Breast epithelium (tissue), 3 donors: ENCODE measurements around the gene STON2.

Experiments
- POLR2A ChIP-seq: fragments of 450-650 bp; IDR thresholded peaks from one replicate; pipeline ENCODE4 v1.6.1; 2016; ENCODE audit warnings: antibody characterized with exemption, mild to moderate bottlenecking, moderate library complexity
- TF ChIP-seq, protein P1 (sequence below), 3 donors: fragments of 450-650 bp; IDR thresholded peaks; one replicate each; pipeline ENCODE4 v1.5.1; 2016 to 2017; ENCODE audit warnings: antibody characterized with exemption in 3 of 3, mild to moderate bottlenecking in 3 of 3, moderate library complexity in 3 of 3

- TF ChIP-seq, protein P1, sequence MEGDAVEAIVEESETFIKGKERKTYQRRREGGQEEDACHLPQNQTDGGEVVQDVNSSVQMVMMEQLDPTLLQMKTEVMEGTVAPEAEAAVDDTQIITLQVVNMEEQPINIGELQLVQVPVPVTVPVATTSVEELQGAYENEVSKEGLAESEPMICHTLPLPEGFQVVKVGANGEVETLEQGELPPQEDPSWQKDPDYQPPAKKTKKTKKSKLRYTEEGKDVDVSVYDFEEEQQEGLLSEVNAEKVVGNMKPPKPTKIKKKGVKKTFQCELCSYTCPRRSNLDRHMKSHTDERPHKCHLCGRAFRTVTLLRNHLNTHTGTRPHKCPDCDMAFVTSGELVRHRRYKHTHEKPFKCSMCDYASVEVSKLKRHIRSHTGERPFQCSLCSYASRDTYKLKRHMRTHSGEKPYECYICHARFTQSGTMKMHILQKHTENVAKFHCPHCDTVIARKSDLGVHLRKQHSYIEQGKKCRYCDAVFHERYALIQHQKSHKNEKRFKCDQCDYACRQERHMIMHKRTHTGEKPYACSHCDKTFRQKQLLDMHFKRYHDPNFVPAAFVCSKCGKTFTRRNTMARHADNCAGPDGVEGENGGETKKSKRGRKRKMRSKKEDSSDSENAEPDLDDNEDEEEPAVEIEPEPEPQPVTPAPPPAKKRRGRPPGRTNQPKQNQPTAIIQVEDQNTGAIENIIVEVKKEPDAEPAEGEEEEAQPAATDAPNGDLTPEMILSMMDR (IDR thresholded peaks at IDR 0.05) = no peak
- TF ChIP-seq POLR2A = no peak
Observed at GRCh38 chr14:81332725-81333124, 67.4 kb downstream of the STON2 start.
